Measurements from ENCODE around the gene LRFN4. TPM values are rescaled to one million over a fixed set of nuclear protein-coding genes. Genes with fewer than 3 reads are reported as not detected.

Gene LRFN4
- total RNA-seq, 1 donor from 2014 or later, result 13.5 TPM

GRCh38 chr11:66850588-66851238, 6.2 kb upstream of the LRFN4 start:
- intact Hi-C loops (cut with micrococcal nuclease), result no loop called here
- TF ChIP-seq, protein P1, sequence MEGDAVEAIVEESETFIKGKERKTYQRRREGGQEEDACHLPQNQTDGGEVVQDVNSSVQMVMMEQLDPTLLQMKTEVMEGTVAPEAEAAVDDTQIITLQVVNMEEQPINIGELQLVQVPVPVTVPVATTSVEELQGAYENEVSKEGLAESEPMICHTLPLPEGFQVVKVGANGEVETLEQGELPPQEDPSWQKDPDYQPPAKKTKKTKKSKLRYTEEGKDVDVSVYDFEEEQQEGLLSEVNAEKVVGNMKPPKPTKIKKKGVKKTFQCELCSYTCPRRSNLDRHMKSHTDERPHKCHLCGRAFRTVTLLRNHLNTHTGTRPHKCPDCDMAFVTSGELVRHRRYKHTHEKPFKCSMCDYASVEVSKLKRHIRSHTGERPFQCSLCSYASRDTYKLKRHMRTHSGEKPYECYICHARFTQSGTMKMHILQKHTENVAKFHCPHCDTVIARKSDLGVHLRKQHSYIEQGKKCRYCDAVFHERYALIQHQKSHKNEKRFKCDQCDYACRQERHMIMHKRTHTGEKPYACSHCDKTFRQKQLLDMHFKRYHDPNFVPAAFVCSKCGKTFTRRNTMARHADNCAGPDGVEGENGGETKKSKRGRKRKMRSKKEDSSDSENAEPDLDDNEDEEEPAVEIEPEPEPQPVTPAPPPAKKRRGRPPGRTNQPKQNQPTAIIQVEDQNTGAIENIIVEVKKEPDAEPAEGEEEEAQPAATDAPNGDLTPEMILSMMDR (IDR thresholded peaks at IDR 0.05; ENCODE audit: borderline replicate concordance), result no peak

GRCh38 chr11:66851239-66851596, 5.6 kb upstream of the LRFN4 start:
- Histone ChIP-seq H3K27me3 (ENCODE audit: low read depth) (no peaks in the 10 kb centered on the region), H3K4me1 (peaks cover 10% of the 10 kb centered on the region), H3K4me3 (no peak overlapping the region), H3K27ac (replicated peaks) (no peak overlapping the region), H3K9me3 (replicated peaks) (no peaks in the 10 kb centered on the region), H3K36me3 (peaks cover 8% of the 10 kb centered on the region)
- intact Hi-C loops (cut with micrococcal nuclease), result no loop called here
- no peak for DNase-seq
- TF ChIP-seq, protein P1 (IDR thresholded peaks at IDR 0.05; ENCODE audit: borderline replicate concordance), result no peak

More at GRCh38 chr11:66850588-66851238, 6.2 kb upstream of the LRFN4 start:
- H3K27me3 ChIP-seq (ENCODE audit: low read depth), result no peaks in the 10 kb centered on the region
- H3K9me3 ChIP-seq (replicated peaks), result no peaks in the 10 kb centered on the region
- no peak for DNase-seq
- no peak overlapping the region for H3K4me3 ChIP-seq
- H3K27ac ChIP-seq (replicated peaks), result no peak overlapping the region
- peaks cover 7% of the 10 kb centered on the region for H3K4me1 ChIP-seq
- peaks cover 13% of the 10 kb centered on the region for H3K36me3 ChIP-seq

DNA sequence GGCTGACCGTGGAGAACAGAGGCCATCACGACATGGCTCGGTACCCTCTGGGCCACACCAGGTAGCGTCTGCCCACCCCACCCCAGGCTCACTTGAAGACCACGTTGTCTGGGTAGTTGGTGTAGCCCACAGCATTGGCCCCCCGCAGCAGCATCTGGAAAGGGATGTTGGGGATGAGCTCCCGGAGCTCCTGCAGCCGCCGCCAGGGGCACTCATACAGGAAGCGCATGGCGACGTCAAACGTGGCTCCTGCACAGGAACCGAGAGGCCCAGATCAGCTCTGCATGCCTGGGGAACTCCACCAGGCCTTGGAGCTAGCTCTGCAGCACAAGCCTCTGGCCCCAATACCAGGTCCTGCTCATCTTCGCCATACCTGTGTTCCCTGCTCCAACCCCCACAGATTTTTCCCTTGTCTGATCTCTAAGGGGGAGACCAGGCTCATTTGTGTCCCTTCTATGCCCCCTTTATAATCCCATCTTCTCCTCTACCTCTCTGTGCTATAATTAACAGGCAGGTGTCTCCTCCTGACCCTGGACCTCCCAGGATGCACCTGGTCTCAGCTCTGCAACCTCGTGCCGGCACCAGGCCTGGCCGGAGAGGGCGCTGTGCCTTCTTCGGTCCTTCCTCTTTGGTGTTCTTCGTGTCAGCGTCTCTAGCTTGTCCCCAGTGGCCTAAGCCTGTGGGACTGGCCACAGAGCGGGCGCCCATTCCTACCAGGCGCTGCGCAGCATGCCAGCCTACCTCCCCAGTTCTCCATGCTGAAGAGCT, 5.0 kb upstream of the LRFN4 start:
- Histone ChIP-seq H3K9me3 (replicated peaks) (no peaks in the 10 kb centered on the region), H3K4me1 (peaks cover 10% of the 10 kb centered on the region), H3K4me3 (no peak overlapping the region), H3K36me3 (peaks cover 2% of the 10 kb centered on the region), H3K27ac (replicated peaks) (no peak overlapping the region), H3K27me3 (ENCODE audit: low read depth) (no peaks in the 10 kb centered on the region)
- intact Hi-C loops (cut with micrococcal nuclease), result no loop called here
- TF ChIP-seq, protein P1 (IDR thresholded peaks at IDR 0.05; ENCODE audit: borderline replicate concordance), result no peak
- no peak for DNase-seq

GRCh38 chr11:66852466-66853241, 4.2 kb upstream of the LRFN4 start:
- H3K4me1 ChIP-seq, result peaks cover 15% of the 10 kb centered on the region
- H3K9me3 ChIP-seq (replicated peaks), result no peaks in the 10 kb centered on the region
- no peak for DNase-seq
- TF ChIP-seq, protein P1 (IDR thresholded peaks at IDR 0.05; ENCODE audit: borderline replicate concordance), result no peak
- intact Hi-C loops (cut with micrococcal nuclease), result no loop called here
- H3K27ac ChIP-seq (replicated peaks), result no peak overlapping the region
- no peak overlapping the region for H3K4me3 ChIP-seq
- no peaks in the 10 kb centered on the region for H3K36me3 ChIP-seq
- no peaks in the 10 kb centered on the region for H3K27me3 ChIP-seq (ENCODE audit: low read depth)

Data from left ventricle myocardium inferior (tissue), 1 donor.